ENCODE data around the gene RMC1.

RMC1 gene

DNA sequence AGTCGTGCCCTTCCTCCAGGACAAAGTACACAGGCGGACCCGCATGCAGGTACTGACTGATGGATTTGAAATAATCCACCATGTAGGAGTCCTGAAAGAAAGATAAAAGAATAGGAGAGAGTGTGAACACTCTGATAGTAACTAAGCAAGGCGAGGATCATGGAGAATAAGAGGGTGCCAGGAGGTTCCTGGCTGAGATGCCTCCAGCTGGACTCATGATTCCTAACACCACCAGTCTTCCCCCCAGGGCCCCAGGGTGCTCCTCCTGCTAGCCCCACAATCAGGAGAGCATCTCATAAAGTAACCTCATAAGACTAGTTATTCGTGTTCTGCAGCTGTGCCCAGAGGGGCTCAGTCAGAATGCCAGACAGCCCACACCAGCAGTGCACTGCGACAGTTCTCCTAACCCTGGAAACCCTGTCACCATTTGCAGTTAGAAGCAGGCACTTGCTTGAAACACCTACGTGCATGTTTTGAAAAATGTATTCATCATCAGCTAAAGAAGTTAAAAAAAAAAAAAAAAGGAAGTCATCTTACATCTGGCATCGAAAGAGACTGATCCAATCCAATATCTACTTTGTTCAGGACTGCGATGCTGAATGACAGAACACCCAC lies 36.7 kb downstream of the RMC1 start:
- Histone ChIP-seq H3K4me3 (ENCODE audit: low read length) (no peak overlapping the region), H3K27me3 (ENCODE audit: control insufficient read depth, insufficient read depth, low read length) (no peaks in the 10 kb centered on the region), H3K27ac (ENCODE audit: low read depth, low read length) (no peak overlapping the region), H3K36me3 (ENCODE audit: control insufficient read depth, insufficient read depth, low read length) (peaks cover 48% of the 10 kb centered on the region), H3K4me1 (ENCODE audit: control insufficient read depth, insufficient read depth, low read length) (no peaks in the 10 kb centered on the region), H3K9ac (ENCODE audit: low read length) (no peak overlapping the region)

DNA sequence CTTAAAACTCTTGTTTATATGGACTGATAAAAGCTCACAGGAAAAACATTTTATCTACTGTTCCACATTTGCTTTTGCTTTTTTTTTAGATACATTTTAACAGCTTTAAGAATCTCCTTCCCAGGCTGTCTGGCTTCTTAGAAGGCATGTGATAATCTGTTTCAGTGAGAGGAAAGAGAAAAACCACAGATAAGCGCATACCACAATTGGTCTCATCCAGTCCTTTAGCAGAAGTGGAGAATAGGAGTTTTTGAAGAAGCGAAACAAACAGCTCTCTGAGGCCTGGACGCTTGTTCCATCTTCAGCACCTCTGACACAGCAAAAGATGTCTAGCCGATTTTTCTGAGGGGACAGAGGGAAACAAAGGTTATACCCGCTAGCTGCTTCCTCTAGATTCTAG lies 37.6 kb downstream of the RMC1 start:
- Histone ChIP-seq H3K4me1 (ENCODE audit: control insufficient read depth, insufficient read depth, low read length) (no peaks in the 10 kb centered on the region), H3K9ac (ENCODE audit: low read length) (no peak overlapping the region), H3K27ac (ENCODE audit: low read depth, low read length) (no peak overlapping the region), H3K27me3 (ENCODE audit: control insufficient read depth, insufficient read depth, low read length) (no peaks in the 10 kb centered on the region), H3K4me3 (ENCODE audit: low read length) (no peak overlapping the region), H3K36me3 (ENCODE audit: control insufficient read depth, insufficient read depth, low read length) (peaks cover 41% of the 10 kb centered on the region)

DNA sequence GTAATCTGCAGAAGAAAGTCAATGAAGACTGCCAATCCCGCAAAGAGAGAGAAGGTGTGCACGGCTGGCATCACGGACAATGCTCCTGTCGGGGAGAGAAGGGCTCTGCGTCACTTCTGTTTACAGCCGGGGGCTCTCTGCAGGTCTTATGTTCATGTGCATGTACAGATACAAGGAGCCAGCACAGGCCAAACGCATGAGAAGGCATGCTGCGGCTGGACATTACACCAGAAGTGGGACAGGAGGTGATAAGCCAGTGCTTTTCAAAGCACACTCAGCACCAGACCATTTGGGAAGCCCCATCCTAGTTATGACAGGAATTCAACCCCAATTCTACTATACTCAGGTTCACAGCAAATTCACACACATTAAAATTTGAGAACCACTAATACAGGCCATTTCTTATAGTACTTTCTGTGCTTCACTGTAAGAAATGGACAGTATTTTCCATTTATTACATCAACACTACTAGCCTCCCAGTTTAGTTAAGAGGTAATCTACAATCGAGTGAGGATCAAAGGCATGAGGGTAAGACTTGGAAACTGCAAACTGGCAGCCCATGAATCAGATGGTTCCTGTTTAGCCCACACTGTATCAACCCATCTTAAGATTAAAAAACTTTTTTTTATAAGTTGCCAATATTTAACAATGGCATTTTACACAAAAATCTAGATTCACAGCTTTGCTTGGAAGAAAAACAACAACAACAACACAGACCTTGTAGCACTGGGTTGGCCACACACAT lies 38.2 kb downstream of the RMC1 start:
- peaks cover 39% of the 10 kb centered on the region for H3K36me3 ChIP-seq (ENCODE audit: control insufficient read depth, insufficient read depth, low read length)
- no peak overlapping the region for H3K4me3 ChIP-seq (ENCODE audit: low read length)
- H3K9ac ChIP-seq (ENCODE audit: low read length), result no peak overlapping the region
- H3K27me3 ChIP-seq (ENCODE audit: control insufficient read depth, insufficient read depth, low read length), result no peaks in the 10 kb centered on the region
- no peak overlapping the region for H3K27ac ChIP-seq (ENCODE audit: low read depth, low read length)
- H3K4me1 ChIP-seq (ENCODE audit: control insufficient read depth, insufficient read depth, low read length), result no peaks in the 10 kb centered on the region

DNA sequence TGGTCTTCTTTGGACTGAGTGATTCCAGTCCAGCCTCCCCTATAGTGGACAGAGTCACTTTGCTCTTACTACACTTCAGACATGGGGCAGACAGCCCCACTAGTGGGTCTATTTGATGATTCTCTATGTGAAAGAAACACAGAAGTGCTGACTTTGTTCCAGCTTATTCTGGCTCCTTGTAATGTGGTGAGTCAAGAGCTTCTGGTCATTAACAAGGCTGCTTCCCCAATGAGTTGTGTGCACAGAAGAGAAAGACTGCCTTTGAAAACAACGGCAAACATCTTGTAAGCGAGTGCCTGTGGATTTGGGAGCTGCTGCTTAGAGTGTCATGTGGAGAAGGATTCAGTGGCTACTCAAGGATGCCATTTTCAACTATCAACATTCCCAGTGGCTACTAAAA lies 39.1 kb downstream of the RMC1 start:
- no peak overlapping the region for H3K9ac ChIP-seq (ENCODE audit: low read length)
- H3K4me3 ChIP-seq (ENCODE audit: low read length), result no peak overlapping the region
- no peaks in the 10 kb centered on the region for H3K4me1 ChIP-seq (ENCODE audit: control insufficient read depth, insufficient read depth, low read length)
- H3K36me3 ChIP-seq (ENCODE audit: control insufficient read depth, insufficient read depth, low read length), result peaks cover 34% of the 10 kb centered on the region
- H3K27ac ChIP-seq (ENCODE audit: low read depth, low read length), result no peak overlapping the region
- H3K27me3 ChIP-seq (ENCODE audit: control insufficient read depth, insufficient read depth, low read length), result no peaks in the 10 kb centered on the region

DNA sequence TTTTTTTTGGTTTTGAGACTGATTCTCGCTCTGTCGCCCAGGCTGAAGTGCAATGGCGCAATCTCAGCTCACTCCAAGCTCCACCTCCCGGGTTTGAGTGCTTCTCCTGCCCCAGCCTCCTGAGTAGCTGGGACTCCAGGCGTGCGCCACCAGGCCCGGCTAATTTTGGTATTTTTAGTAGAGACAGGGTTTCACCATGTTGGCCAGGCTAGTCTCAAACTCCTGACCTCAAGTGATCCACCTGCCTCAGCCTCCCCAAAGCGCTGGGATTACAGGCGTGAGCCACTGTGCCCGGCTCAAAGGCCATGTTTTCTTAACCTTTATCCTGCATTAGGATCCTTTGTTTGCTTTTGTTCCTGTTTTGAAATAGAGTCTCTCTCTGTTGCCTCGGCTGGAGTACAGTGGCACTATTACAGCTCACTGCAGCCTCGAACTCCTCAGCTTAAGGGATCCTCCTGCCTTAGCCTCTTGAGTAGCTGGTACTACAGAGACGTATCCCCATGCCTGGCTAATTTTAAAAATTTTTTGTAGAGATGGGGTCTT lies 42.0 kb downstream of the RMC1 start:
- Histone ChIP-seq H3K27me3 (ENCODE audit: control insufficient read depth, insufficient read depth, low read length) (no peaks in the 10 kb centered on the region), H3K27ac (ENCODE audit: low read depth, low read length) (no peak overlapping the region), H3K36me3 (ENCODE audit: control insufficient read depth, insufficient read depth, low read length) (peaks cover 13% of the 10 kb centered on the region), H3K4me1 (ENCODE audit: control insufficient read depth, insufficient read depth, low read length) (no peaks in the 10 kb centered on the region), H3K9ac (ENCODE audit: low read length) (no peak overlapping the region), H3K4me3 (ENCODE audit: low read length) (no peak overlapping the region)

DNA sequence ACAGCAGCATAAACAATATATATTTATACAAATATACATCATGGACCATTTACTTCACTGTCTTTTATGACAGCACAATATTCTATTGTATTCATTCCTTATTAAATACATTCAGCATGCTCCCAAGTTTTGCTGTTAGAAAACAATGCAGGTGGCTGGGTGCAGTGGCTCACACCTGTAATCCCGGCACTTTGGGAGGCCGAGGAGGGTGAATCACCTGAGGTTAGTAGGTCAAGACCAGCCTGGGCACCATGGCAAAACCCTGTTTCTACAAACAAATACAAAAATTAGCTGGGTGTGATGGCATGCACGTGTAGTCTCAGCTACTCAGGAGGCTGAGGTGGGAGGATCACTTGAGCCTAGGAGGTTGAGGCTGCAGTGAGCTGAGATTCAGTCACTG lies 44.0 kb downstream of the RMC1 start:
- no peaks in the 10 kb centered on the region for H3K4me1 ChIP-seq (ENCODE audit: control insufficient read depth, insufficient read depth, low read length)
- H3K9ac ChIP-seq (ENCODE audit: low read length), result no peak overlapping the region
- no peak overlapping the region for H3K4me3 ChIP-seq (ENCODE audit: low read length)
- H3K27ac ChIP-seq (ENCODE audit: low read depth, low read length), result no peak overlapping the region
- peaks cover 11% of the 10 kb centered on the region for H3K36me3 ChIP-seq (ENCODE audit: control insufficient read depth, insufficient read depth, low read length)
- no peaks in the 10 kb centered on the region for H3K27me3 ChIP-seq (ENCODE audit: control insufficient read depth, insufficient read depth, low read length)

DNA sequence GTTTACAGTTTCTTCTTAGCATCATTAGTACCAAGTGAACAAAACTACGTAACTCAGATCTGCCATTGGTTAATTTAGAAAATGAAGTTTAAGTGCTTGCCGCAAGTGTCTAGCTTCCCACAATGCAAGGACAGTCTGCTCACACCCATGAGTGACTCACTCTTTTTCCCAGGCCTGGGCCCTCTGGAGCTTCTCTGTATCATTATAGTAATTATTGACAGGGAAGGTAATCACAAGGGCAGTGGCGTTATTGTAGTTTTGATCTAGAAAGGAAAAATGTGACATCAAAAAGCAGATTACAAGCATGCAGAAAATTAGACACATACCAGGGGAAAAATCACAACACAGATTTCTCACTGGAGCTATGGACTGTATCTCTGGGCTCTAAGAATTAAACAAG lies 44.5 kb downstream of the RMC1 start:
- no peaks in the 10 kb centered on the region for H3K4me1 ChIP-seq (ENCODE audit: control insufficient read depth, insufficient read depth, low read length)
- H3K36me3 ChIP-seq (ENCODE audit: control insufficient read depth, insufficient read depth, low read length), result peaks cover 9% of the 10 kb centered on the region
- no peak overlapping the region for H3K4me3 ChIP-seq (ENCODE audit: low read length)
- H3K9ac ChIP-seq (ENCODE audit: low read length), result no peak overlapping the region
- H3K27me3 ChIP-seq (ENCODE audit: control insufficient read depth, insufficient read depth, low read length), result no peaks in the 10 kb centered on the region
- H3K27ac ChIP-seq (ENCODE audit: low read depth, low read length), result no peak overlapping the region

DNA sequence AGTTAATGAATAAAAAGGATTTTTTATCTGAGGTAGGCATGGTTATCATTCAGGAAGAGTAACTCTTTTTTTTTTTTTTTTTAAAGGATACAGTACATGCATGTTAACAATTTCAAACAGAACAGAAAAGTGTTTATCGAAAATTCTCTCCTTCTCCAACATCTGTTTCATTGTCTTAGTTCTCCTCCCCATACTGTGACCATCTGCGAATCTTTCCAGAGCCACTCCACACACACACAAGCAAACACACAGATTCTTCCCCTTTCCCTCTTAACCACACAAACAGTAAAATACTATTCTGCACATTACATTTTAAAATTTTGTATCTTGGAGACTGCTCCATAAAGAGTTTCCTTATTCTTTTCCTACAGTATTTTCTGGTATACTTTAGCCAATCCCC lies 45.0 kb downstream of the RMC1 start:
- no peaks in the 10 kb centered on the region for H3K4me1 ChIP-seq (ENCODE audit: control insufficient read depth, insufficient read depth, low read length)
- H3K4me3 ChIP-seq (ENCODE audit: low read length), result no peak overlapping the region
- H3K36me3 ChIP-seq (ENCODE audit: control insufficient read depth, insufficient read depth, low read length), result peaks cover 8% of the 10 kb centered on the region
- H3K9ac ChIP-seq (ENCODE audit: low read length), result no peak overlapping the region
- no peak overlapping the region for H3K27ac ChIP-seq (ENCODE audit: low read depth, low read length)
- H3K27me3 ChIP-seq (ENCODE audit: control insufficient read depth, insufficient read depth, low read length), result no peaks in the 10 kb centered on the region

DNA sequence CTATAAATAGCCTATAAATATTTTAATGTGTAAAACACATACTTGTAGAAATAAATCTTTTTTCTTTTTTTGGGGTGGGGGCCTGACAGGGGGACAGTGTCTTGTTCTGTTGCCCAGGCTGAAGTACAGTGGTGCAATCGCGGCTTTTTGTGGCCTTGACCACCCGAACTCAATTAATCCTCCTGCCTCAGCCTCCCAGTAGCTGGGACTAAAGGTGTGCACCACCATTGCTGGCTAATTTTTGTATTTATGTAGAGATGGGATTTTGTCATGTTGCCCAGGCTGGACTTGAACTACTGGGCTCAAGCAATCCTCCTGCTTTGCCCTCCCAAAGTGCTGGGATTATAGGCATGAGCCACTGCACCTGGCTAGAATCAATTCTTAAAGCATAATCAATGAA lies 45.4 kb downstream of the RMC1 start:
- H3K27ac ChIP-seq (ENCODE audit: low read depth, low read length), result no peak overlapping the region

DNA sequence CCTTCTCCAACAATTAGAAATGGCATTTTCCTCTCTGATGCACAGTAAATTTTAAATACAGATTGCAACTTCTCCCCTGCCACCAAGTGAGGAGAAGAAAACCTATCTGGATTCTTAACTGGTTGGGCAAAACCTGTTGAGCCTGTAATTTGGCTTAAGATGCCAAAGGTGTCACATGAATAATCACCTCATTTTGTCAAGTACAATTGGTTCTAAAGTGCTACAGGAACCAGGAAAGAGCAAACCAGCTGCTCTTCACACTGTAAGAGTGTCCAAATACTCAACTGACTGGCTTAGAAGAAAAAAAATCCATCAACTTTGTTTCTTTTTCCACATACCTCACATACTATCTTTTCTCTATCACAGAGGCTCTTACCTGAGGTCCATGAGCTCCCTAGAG lies 47.6 kb downstream of the RMC1 start:
- no peak overlapping the region for H3K27ac ChIP-seq (ENCODE audit: low read depth, low read length)
- no peak overlapping the region for H3K9ac ChIP-seq (ENCODE audit: low read length)
- H3K27me3 ChIP-seq (ENCODE audit: control insufficient read depth, insufficient read depth, low read length), result no peaks in the 10 kb centered on the region
- H3K4me1 ChIP-seq (ENCODE audit: control insufficient read depth, insufficient read depth, low read length), result no peaks in the 10 kb centered on the region
- peaks cover 14% of the 10 kb centered on the region for H3K36me3 ChIP-seq (ENCODE audit: control insufficient read depth, insufficient read depth, low read length)
- no peak overlapping the region for H3K4me3 ChIP-seq (ENCODE audit: low read length)

More for the DNA sequence above, 45.4 kb downstream of the RMC1 start:
- no peak overlapping the region for H3K9ac ChIP-seq (ENCODE audit: low read length)
- H3K27me3 ChIP-seq (ENCODE audit: control insufficient read depth, insufficient read depth, low read length), result no peaks in the 10 kb centered on the region
- H3K36me3 ChIP-seq (ENCODE audit: control insufficient read depth, insufficient read depth, low read length), result peaks cover 3% of the 10 kb centered on the region
- no peak overlapping the region for H3K4me3 ChIP-seq (ENCODE audit: low read length)
- no peaks in the 10 kb centered on the region for H3K4me1 ChIP-seq (ENCODE audit: control insufficient read depth, insufficient read depth, low read length)

DNA sequence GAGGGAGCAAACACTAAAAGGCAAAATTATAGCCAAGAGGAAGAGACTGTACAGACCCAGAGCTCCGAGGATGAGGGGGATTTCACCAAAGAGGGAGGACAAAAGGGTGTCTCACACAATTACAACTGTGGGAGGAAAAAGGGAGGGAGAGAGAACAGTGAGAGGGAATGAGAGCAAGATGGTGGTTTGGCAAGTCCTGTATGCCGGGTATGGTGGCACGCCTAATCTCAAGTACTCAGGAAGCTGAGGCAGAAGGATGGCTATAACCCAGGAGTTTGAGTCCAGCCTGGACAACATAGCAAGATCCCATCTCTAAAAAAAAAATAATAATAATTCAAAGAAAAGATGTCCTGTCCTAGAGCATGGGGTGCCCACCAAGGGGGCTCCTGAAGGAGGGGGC lies 48.7 kb downstream of the RMC1 start:
- Histone ChIP-seq H3K27ac (ENCODE audit: low read depth, low read length) (no peak overlapping the region), H3K36me3 (ENCODE audit: control insufficient read depth, insufficient read depth, low read length) (peaks cover 20% of the 10 kb centered on the region)

DNA sequence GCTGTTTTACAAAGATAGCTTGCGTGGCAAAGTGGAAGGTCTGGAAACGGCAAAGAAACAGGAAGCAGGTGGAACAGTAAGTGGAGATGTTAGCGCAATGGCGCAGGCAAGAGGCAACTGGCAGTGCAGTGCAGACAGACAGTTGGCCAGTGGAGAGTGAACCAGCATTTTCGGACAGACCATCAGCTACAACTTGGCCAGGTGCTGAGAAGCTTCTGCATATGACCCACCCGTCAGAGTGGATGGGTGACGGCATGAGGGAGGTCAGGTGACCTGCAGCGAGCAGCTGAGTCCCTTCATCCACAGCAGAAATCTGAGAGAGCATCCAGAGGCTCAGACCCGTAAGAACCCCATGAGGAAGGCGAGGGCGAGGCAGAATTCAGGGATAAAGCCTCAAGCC lies 49.2 kb downstream of the RMC1 start:
- Histone ChIP-seq H3K27ac (ENCODE audit: low read depth, low read length) (no peak overlapping the region), H3K36me3 (ENCODE audit: control insufficient read depth, insufficient read depth, low read length) (peaks cover 20% of the 10 kb centered on the region), H3K4me3 (ENCODE audit: low read length) (no peak overlapping the region), H3K9ac (ENCODE audit: low read length) (no peak overlapping the region), H3K27me3 (ENCODE audit: control insufficient read depth, insufficient read depth, low read length) (no peaks in the 10 kb centered on the region), H3K4me1 (ENCODE audit: control insufficient read depth, insufficient read depth, low read length) (no peaks in the 10 kb centered on the region)

More for the DNA sequence above, 48.7 kb downstream of the RMC1 start:
- H3K9ac ChIP-seq (ENCODE audit: low read length), result no peak overlapping the region
- H3K4me3 ChIP-seq (ENCODE audit: low read length), result no peak overlapping the region
- H3K27me3 ChIP-seq (ENCODE audit: control insufficient read depth, insufficient read depth, low read length), result no peaks in the 10 kb centered on the region
- no peaks in the 10 kb centered on the region for H3K4me1 ChIP-seq (ENCODE audit: control insufficient read depth, insufficient read depth, low read length)

DNA sequence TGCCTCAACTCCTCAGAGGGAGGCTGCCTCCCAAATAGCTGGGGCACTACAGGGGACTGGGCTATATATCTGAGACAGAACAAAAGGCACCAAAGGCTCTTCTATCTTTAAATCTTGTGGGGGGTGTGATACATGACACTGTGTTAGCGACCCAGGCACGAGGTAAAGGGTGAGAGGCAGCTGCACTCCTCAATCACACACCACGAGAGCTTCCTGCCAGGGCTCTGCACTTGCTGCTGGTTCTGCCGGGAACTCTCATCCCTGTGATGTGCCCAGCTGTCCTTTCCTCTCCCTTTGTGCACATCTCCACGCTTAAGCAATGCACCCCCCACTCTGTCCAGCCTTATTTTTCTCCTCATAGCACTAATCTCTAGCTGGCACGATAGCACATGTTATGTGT lies 50.6 kb downstream of the RMC1 start:
- H3K9ac ChIP-seq (ENCODE audit: low read length), result no peak overlapping the region
- H3K36me3 ChIP-seq (ENCODE audit: control insufficient read depth, insufficient read depth, low read length), result peaks cover 24% of the 10 kb centered on the region
- H3K27ac ChIP-seq (ENCODE audit: low read depth, low read length), result no peak overlapping the region

More for the DNA sequence above, 50.6 kb downstream of the RMC1 start:
- H3K4me3 ChIP-seq (ENCODE audit: low read length), result no peak overlapping the region
- no peaks in the 10 kb centered on the region for H3K27me3 ChIP-seq (ENCODE audit: control insufficient read depth, insufficient read depth, low read length)
- no peaks in the 10 kb centered on the region for H3K4me1 ChIP-seq (ENCODE audit: control insufficient read depth, insufficient read depth, low read length)
